Liver (tissue), 9 donors: ENCODE data around the gene EEF1AKMT2. TPM values are rescaled to one million over a fixed set of nuclear protein-coding genes. Genes with fewer than 3 reads are reported as not detected.
A peak's percentile ranks its signal among the peaks of the same experiment; 100 is the strongest.

Source experiments
- DNase-seq: peaks from one replicate; pipeline ENCODE4 v3.0.0-alpha.2; 2017; ENCODE audit warnings: low spot score
- H3K27ac ChIP-seq, 2 donors: one replicate each; pipeline ENCODE4 v1.7.0; 2013; ENCODE audit warnings: inconsistent platforms in 2 of 2, low read length in 2 of 2, control low read depth in 1 of 2, low read depth in 1 of 2, mild to moderate bottlenecking in 1 of 2
- H3K27me3 ChIP-seq, 4 donors: one replicate each; pipeline versions ENCODE4 v1.6.1 to v1.7.0; 2013; ENCODE audit warnings: low read length in 3 of 4, inconsistent platforms in 1 of 4, mild to moderate bottlenecking in 1 of 4, moderate library complexity in 1 of 4; ENCODE audit not compliant: control insufficient read depth in 4 of 4, insufficient read depth in 4 of 4
- H3K36me3 ChIP-seq, 4 donors: one replicate each; pipeline versions ENCODE4 v1.6.1 to v1.7.0; 2013; ENCODE audit warnings: low read length in 3 of 4, mild to moderate bottlenecking in 3 of 4, low read depth in 1 of 4, moderate library complexity in 1 of 4; ENCODE audit not compliant: control insufficient read depth in 4 of 4, insufficient read depth in 3 of 4
- H3K4me1 ChIP-seq, 4 donors: one replicate each; pipeline versions ENCODE4 v1.6.1 to v1.7.0; 2013; ENCODE audit warnings: low read length in 3 of 4, mild to moderate bottlenecking in 3 of 4, moderate library complexity in 1 of 4; ENCODE audit not compliant: control insufficient read depth in 4 of 4, insufficient read depth in 4 of 4
- H3K4me3 ChIP-seq, 3 donors: one replicate each; pipeline versions ENCODE4 v1.6.1 to v1.7.0; 2013; ENCODE audit warnings: low read length in 3 of 3, control low read depth in 1 of 3, low read depth in 1 of 3, mild to moderate bottlenecking in 1 of 3
- H3K9ac ChIP-seq, 2 donors: one replicate each; pipeline ENCODE4 v1.7.0; 2013; ENCODE audit warnings: low read length in 2 of 2, mild to moderate bottlenecking in 2 of 2, moderate library complexity in 2 of 2, control low read depth in 1 of 2, low read depth in 1 of 2
- H3K9me3 ChIP-seq, 4 donors: one replicate each; pipeline versions ENCODE4 v1.6.1 to v1.7.0; 2013; ENCODE audit warnings: low read length in 3 of 4; ENCODE audit not compliant: control insufficient read depth in 4 of 4
- CTCF ChIP-seq: fragments of 150-350 bp; IDR thresholded peaks from 2 replicates; pipeline ENCODE4 v1.5.1; 2017; ENCODE audit warnings: improper control_type of control experiment, low read depth, low read length; ENCODE audit not compliant: missing input control
- EGR1 ChIP-seq, 2 donors: IDR thresholded peaks; 2 replicates each; pipeline ENCODE4 v1.6.1; 2016 to 2018; ENCODE audit warnings: antibody characterized with exemption in 2 of 2, low read depth in 2 of 2
- FOXA1 ChIP-seq: IDR thresholded peaks from 2 replicates; pipeline ENCODE4 v1.6.1; 2016; ENCODE audit warnings: antibody characterized with exemption
- HNF4A ChIP-seq, 2 donors: conservative IDR thresholded peaks; 2 replicates each; pipeline ENCODE4 v1.6.1; 2016; ENCODE audit warnings: antibody characterized with exemption in 2 of 2, mild to moderate bottlenecking in 2 of 2
- HNF4G ChIP-seq: IDR thresholded peaks from 2 replicates; pipeline ENCODE4 v1.6.1; 2016; ENCODE audit warnings: antibody characterized with exemption
- JUND ChIP-seq, 2 donors: IDR thresholded peaks; 2 replicates each; pipeline ENCODE4 v1.6.1; 2016; ENCODE audit warnings: antibody characterized with exemption in 2 of 2
- NR2F2 ChIP-seq: IDR thresholded peaks from 2 replicates; pipeline ENCODE4 v1.6.1; 2016; ENCODE audit warnings: antibody characterized with exemption
- RXRA ChIP-seq, 2 donors: IDR thresholded peaks; 2 replicates each; pipeline ENCODE4 v1.6.1; 2017 to 2018; ENCODE audit warnings: antibody characterized with exemption in 2 of 2, mild to moderate bottlenecking in 1 of 2
- SP1 ChIP-seq: IDR thresholded peaks from 2 replicates; pipeline ENCODE4 v1.6.1; 2018; ENCODE audit warnings: antibody characterized with exemption, mild to moderate bottlenecking
- YY1 ChIP-seq: IDR thresholded peaks from 2 replicates; pipeline ENCODE4 v1.6.1; 2016; ENCODE audit warnings: antibody characterized with exemption, mild to moderate bottlenecking
- ZBTB33 ChIP-seq: IDR thresholded peaks from 2 replicates; pipeline ENCODE4 v1.6.1; 2016; ENCODE audit warnings: antibody characterized with exemption
- WGBS: extraction: QIAGEN DNeasy Blood & Tissue Kit; methylation state at CpG from one replicate; pipeline ENCODE4 v1.1.7; 2013; 5-methylcytosine and 5-hydroxymethylcytosine counted together
- polyA plus RNA-seq, 2 donors: library from polyadenylated mRNA; stranded (reverse) in 1 of 2; unstranded in 1 of 2; fragments of 200-250 nt in 1 of 2; fragments of >200 nt in 1 of 2; fragmentation: Nextera tagmentation in 1 of 2; extraction: Ambion mirVana in 1 of 2; gene quantifications; one replicate each; pipeline versions ENCODE4 v1.2.1 to v1.2.3, GENCODE V29; 2013 to 2015
- total RNA-seq, 2 donors: library from RNA; depleted of rRNA; stranded (reverse); fragments of >200 nt; gene quantifications; one replicate each; pipeline ENCODE4 v1.2.3, GENCODE V29; 2014
- TF ChIP-seq, protein P1 (sequence below): IDR thresholded peaks from 2 replicates; pipeline ENCODE4 v1.6.1; 2016; ENCODE audit warnings: antibody characterized with exemption, mild to moderate bottlenecking
- TF ChIP-seq, protein P2 (sequence below): IDR thresholded peaks from 2 replicates; pipeline ENCODE4 v1.6.1; 2016; ENCODE audit warnings: antibody characterized with exemption
- donor health status: healthy.
- donor health status: healthy.
- donor health status: healthy.
- donor health status: healthy.
- donor health status: healthy.

EEF1AKMT2 gene
- total and polyA plus RNA-seq, 4 donors = 5.9 to 12.7 (median 8.5) TPM

DNA sequence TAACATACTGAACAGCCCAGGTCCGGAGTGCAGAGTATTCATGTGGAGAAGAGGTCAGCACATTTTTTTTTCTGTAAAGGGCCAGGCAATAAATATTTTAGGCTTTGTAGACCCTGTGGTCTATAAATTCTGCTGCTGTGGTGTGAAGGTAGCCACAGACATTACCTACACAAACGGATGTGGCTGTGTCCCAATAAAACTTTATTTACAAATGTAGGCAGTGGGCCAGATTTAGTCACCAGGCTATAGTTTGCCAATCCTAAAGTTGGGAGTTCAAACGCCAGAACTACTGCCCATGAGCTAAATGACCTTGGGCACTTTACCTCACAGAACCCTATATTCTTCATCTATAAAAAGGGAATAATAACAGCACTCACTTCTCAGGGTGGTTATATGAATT lies 60.9 kb downstream of the EEF1AKMT2 start (continued):
- no peak for TF ChIP-seq HNF4A (conservative IDR thresholded peaks at IDR 0.05)
- no peak for TF ChIP-seq JUND (IDR thresholded peaks at IDR 0.05)
- TF ChIP-seq HNF4G = no peak
- no peak for TF ChIP-seq RXRA (IDR thresholded peaks at IDR 0.05)

DNA sequence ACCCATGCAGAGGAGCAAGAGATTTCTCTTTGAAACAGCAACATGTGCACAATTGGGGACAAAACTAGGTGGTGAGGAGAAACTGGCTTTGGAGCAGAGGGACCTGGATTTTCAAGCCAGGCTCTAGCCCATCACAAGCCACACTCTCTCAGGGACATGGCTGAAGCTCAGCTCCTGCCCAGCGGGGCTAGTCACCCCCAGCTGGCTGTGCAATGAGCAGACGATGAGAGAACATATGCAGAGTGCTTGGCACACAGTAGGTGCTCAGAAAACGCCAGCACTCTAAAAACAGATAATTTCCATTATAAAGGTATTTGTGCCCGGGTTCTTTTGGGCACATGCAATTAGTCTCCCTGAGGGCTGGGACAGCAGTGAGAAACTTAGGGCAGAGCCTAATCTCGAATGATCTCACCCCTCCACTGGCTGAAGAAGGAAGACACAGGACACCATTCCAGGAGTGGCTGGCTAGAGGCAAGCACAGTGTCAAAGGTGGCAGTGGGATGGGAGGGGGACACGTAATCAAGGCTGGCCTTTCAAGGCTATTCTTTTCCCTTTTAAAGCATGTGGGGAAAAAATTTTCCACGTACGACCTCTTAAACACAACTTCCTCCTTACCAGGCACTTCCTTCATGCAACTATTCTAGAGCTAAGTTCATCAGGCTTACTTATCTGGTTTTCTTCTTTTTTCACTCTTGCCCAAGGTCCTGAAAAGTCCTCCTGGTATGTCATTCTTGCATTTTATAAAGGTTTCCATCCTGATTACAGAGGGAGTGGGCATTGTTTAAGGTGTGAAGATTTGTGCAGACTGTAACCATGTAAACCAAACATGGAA lies 62.6 kb downstream of the EEF1AKMT2 start:
- Histone ChIP-seq H3K9me3 (no peaks in the 10 kb centered on the region), H3K27ac (peak overlapping the region; percentile 22 to 29), H3K4me1 (peaks cover 0 to 7% (median 3%) of the 10 kb centered on the region in 4 donors), H3K4me3 (no peak overlapping the region), H3K27me3 (no peaks in the 10 kb centered on the region), H3K9ac (no peak overlapping the region), H3K36me3 (no peaks in the 10 kb centered on the region)
- DNase-seq = no peak
- WGBS = 68% methylated on average over 8 of the region's 8 CpGs
- TF ChIP-seq NR2F2 (peak; percentile 37), RXRA (IDR thresholded peaks at IDR 0.05) (no peak)
- TF ChIP-seq, protein P1, sequence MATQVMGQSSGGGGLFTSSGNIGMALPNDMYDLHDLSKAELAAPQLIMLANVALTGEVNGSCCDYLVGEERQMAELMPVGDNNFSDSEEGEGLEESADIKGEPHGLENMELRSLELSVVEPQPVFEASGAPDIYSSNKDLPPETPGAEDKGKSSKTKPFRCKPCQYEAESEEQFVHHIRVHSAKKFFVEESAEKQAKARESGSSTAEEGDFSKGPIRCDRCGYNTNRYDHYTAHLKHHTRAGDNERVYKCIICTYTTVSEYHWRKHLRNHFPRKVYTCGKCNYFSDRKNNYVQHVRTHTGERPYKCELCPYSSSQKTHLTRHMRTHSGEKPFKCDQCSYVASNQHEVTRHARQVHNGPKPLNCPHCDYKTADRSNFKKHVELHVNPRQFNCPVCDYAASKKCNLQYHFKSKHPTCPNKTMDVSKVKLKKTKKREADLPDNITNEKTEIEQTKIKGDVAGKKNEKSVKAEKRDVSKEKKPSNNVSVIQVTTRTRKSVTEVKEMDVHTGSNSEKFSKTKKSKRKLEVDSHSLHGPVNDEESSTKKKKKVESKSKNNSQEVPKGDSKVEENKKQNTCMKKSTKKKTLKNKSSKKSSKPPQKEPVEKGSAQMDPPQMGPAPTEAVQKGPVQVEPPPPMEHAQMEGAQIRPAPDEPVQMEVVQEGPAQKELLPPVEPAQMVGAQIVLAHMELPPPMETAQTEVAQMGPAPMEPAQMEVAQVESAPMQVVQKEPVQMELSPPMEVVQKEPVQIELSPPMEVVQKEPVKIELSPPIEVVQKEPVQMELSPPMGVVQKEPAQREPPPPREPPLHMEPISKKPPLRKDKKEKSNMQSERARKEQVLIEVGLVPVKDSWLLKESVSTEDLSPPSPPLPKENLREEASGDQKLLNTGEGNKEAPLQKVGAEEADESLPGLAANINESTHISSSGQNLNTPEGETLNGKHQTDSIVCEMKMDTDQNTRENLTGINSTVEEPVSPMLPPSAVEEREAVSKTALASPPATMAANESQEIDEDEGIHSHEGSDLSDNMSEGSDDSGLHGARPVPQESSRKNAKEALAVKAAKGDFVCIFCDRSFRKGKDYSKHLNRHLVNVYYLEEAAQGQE = no peak

- 78% methylated on average over 14 of the region's 14 CpGs for WGBS
- no peaks in the 10 kb centered on the region for H3K27me3 ChIP-seq
- H3K36me3 ChIP-seq = no peaks in the 10 kb centered on the region
- H3K9me3 ChIP-seq = no peaks in the 10 kb centered on the region
- no peak overlapping the region for H3K9ac ChIP-seq
- peaks cover 0 to 11% (median 2%) of the 10 kb centered on the region in 4 donors for H3K4me1 ChIP-seq
- no peak overlapping the region for H3K4me3 ChIP-seq
- no peak for DNase-seq
- H3K27ac ChIP-seq = peak overlapping the region; percentile 1 to 19
- TF ChIP-seq HNF4A (conservative IDR thresholded peaks at IDR 0.05) = no peak
- TF ChIP-seq FOXA1 = no peak
- TF ChIP-seq NR2F2 = no peak
- TF ChIP-seq HNF4G = no peak
- TF ChIP-seq SP1 = peak; percentile 27
- no peak for TF ChIP-seq RXRA (IDR thresholded peaks at IDR 0.05)
- no peak for TF ChIP-seq JUND (IDR thresholded peaks at IDR 0.05)
These were observed 63.4 kb downstream of the EEF1AKMT2 start for GRCh38 chr10:124728071-124728829.

DNA sequence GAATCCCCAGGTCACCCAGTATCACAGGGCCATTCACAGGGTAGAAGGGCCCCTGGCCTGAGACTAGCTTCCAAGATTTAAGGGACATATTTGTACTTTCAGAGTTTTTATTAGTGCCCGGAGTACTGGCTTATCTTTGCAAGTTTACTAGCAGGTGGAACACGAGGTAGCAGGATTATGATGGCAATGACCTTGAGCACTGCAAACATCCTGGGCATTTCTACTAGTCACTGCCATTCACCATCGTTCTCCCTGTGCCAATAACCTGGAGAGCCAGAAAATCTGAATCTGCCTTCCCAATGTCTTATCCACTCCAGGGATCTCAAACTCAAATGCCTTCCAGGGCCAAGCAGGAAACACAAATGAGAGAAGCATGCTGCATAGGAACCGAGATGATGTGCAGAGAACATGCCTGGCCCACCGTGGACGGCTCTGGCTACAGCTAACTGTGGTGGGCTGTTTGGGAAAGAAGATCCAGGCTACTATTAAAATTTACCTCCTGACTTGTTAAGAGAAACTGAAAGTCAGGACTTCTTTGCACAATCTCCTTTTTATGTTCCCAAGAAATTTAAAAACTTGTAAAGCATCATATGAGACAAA lies 64.2 kb downstream of the EEF1AKMT2 start:
- Histone ChIP-seq H3K4me3 (no peak overlapping the region), H3K4me1 (peaks cover 0 to 13% (median 4%) of the 10 kb centered on the region in 4 donors), H3K27ac (peak overlapping the region in 1 of 2 donors; percentile 19), H3K9me3 (no peaks in the 10 kb centered on the region), H3K27me3 (no peaks in the 10 kb centered on the region), H3K9ac (no peak overlapping the region), H3K36me3 (no peaks in the 10 kb centered on the region)
- 60% methylated on average over 6 of the region's 6 CpGs for WGBS
- DNase-seq = no peak
- TF ChIP-seq ZBTB33 = no peak
- TF ChIP-seq SP1 = no peak
- no peak for TF ChIP-seq YY1
- TF ChIP-seq, protein P2, sequence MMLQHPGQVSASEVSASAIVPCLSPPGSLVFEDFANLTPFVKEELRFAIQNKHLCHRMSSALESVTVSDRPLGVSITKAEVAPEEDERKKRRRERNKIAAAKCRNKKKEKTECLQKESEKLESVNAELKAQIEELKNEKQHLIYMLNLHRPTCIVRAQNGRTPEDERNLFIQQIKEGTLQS = no peak
- no peak for TF ChIP-seq HNF4A (conservative IDR thresholded peaks at IDR 0.05)
- no peak for TF ChIP-seq NR2F2
- TF ChIP-seq EGR1 (IDR thresholded peaks at IDR 0.05; ENCODE audit: low read depth in 2 of 2) = no peak
- TF ChIP-seq HNF4G = no peak
- TF ChIP-seq RXRA (IDR thresholded peaks at IDR 0.05) = no peak
- TF ChIP-seq CTCF = no peak
- TF ChIP-seq FOXA1 = no peak
